Measurements from ENCODE around the gene TRAP1. TPM values are rescaled to one million over a fixed set of nuclear protein-coding genes. Genes with fewer than 3 reads are reported as not detected.

The TRAP1 gene
- total RNA-seq, 1 experiment from 2014 or later: 416 TPM

- TF ChIP-seq EGR1 (IDR thresholded peaks at IDR 0.05; ENCODE audit: low read depth): no peak; the same call in 1 of the 2 replicates
Observed at GRCh38 chr16:3716831-3717234, 491 bp downstream of the TRAP1 start (continued).

DNA sequence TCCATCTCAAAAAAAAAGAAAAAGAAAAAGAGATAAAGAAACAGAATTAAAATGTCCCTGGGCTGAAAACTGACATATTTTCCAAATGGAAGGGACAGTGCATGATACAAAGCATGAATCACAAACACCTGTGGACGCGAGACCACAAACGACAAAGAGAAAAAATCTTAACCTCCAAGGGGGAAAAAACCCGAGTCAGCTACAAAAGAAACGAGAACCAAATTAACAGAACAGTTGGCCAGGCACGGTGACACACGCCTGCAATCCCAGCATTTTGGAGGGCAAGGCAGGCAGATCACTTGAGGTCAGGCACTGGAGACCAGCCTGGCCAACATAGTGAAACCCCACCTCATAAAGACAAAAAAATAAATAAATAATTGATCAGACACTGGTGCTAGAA lies 1.9 kb downstream of the TRAP1 start:
- peaks cover 13% of the 10 kb centered on the region; the same call in 1 of the 2 replicates for H4K20me1 ChIP-seq (ENCODE audit: insufficient read depth)
- POLR2A ChIA-PET: interaction anchor here (0.7 kb wide), 1 partner anchor 254 kb away, joined by 3 read pairs; no protein-coding TSS in a partner anchor
- H3K9ac ChIP-seq (ENCODE audit: low read length): no peak overlapping the region
- no peaks in the 10 kb centered on the region for H3K9me2 ChIP-seq (ENCODE audit: insufficient read depth)
- RAD21 ChIA-PET (ENCODE audit: low non-redundant PET in 1 of 2, low total read pairs in 2 of 2, uncharacterized antibody in 2 of 2, unreplicated experiment in 2 of 2): no interaction called here
- ATAC-seq (no peak), DNase-seq (ENCODE audit: low read depth, low spot score) (no peak)
- peaks cover 70% of the 10 kb centered on the region for H3K79me2 ChIP-seq (ENCODE audit: insufficient read depth, low read length)
- peaks cover 3 to 15% of the 10 kb centered on the region in 2 experiments; a peak in 1 of 4 replicates for H3K36me3 ChIP-seq (ENCODE audit: control insufficient read depth in 1 of 2, insufficient read depth in 2 of 2, low read length in 2 of 2)
- CTCF ChIA-PET: no interaction called here
- no TSS peak for BruUV-seq (replicated peaks)
- H2AFZ ChIP-seq (ENCODE audit: low read depth, low read length, poor library complexity, severe bottlenecking): no peak overlapping the region
- TF ChIP-seq SP1 (IDR thresholded peaks at IDR 0.05; ENCODE audit: low read depth) (no peak), ELF1 (IDR thresholded peaks at IDR 0.05; ENCODE audit: borderline replicate concordance, low read depth) (no peak), FOSL1 (IDR thresholded peaks at IDR 0.05; ENCODE audit: low read depth) (no peak), CBX3 (IDR thresholded peaks at IDR 0.05; ENCODE audit: low read depth) (no peak), ZNF274 (IDR thresholded peaks at IDR 0.05; ENCODE audit: low read depth, low read length) (no peak), ZFX (IDR thresholded peaks at IDR 0.05) (no peak), EGR1 (IDR thresholded peaks at IDR 0.05; ENCODE audit: low read depth) (no peak), EZH2 (IDR thresholded peaks at IDR 0.05) (no peak), REST (IDR thresholded peaks at IDR 0.05; ENCODE audit: low read depth) (no peak), POLR2AphosphoS5 (IDR thresholded peaks at IDR 0.05; ENCODE audit: low read depth, low read length) (no peak), CEBPB (IDR thresholded peaks at IDR 0.05; ENCODE audit: low read depth) (no peak), TCF7L2 (IDR thresholded peaks at IDR 0.05; ENCODE audit: borderline replicate concordance, extremely low read depth, insufficient read depth, insufficient read length) (no peak), YY1 (IDR thresholded peaks at IDR 0.05; ENCODE audit: extremely low read depth, insufficient replicate concordance, low read depth, low read length) (no peak), MAX (IDR thresholded peaks at IDR 0.05) (no peak), EZH2phosphoT487 (IDR thresholded peaks at IDR 0.05; ENCODE audit: borderline replicate concordance) (no peak), POLR2A (IDR thresholded peaks at IDR 0.05; ENCODE audit: borderline replicate concordance, extremely low read depth, insufficient read depth, insufficient read length) (no peak), SIN3A (IDR thresholded peaks at IDR 0.05; ENCODE audit: low read depth) (no peak), JUND (IDR thresholded peaks at IDR 0.05) (no peak)
- TF ChIP-seq, protein P1, sequence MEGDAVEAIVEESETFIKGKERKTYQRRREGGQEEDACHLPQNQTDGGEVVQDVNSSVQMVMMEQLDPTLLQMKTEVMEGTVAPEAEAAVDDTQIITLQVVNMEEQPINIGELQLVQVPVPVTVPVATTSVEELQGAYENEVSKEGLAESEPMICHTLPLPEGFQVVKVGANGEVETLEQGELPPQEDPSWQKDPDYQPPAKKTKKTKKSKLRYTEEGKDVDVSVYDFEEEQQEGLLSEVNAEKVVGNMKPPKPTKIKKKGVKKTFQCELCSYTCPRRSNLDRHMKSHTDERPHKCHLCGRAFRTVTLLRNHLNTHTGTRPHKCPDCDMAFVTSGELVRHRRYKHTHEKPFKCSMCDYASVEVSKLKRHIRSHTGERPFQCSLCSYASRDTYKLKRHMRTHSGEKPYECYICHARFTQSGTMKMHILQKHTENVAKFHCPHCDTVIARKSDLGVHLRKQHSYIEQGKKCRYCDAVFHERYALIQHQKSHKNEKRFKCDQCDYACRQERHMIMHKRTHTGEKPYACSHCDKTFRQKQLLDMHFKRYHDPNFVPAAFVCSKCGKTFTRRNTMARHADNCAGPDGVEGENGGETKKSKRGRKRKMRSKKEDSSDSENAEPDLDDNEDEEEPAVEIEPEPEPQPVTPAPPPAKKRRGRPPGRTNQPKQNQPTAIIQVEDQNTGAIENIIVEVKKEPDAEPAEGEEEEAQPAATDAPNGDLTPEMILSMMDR (IDR thresholded peaks at IDR 0.05 in 2 of 3, conservative IDR thresholded peaks at IDR 0.05 in 1 of 3; ENCODE audit: borderline replicate concordance in 1 of 3, insufficient read depth in 1 of 3, low read depth in 2 of 3, low read length in 2 of 3): no peak
- TF ChIP-seq, protein P2, sequence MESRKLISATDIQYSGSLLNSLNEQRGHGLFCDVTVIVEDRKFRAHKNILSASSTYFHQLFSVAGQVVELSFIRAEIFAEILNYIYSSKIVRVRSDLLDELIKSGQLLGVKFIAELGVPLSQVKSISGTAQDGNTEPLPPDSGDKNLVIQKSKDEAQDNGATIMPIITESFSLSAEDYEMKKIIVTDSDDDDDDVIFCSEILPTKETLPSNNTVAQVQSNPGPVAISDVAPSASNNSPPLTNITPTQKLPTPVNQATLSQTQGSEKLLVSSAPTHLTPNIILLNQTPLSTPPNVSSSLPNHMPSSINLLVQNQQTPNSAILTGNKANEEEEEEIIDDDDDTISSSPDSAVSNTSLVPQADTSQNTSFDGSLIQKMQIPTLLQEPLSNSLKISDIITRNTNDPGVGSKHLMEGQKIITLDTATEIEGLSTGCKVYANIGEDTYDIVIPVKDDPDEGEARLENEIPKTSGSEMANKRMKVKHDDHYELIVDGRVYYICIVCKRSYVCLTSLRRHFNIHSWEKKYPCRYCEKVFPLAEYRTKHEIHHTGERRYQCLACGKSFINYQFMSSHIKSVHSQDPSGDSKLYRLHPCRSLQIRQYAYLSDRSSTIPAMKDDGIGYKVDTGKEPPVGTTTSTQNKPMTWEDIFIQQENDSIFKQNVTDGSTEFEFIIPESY (IDR thresholded peaks at IDR 0.05; ENCODE audit: extremely low read depth, insufficient replicate concordance, low read length): no peak
- H3K4me3 ChIP-seq (replicated peaks in 1 of 2; ENCODE audit: low read depth in 1 of 2, low read length in 2 of 2): no peak overlapping the region
- H3K27ac ChIP-seq (ENCODE audit: low read depth, low read length): no peak overlapping the region
- intact Hi-C loops (cut with micrococcal nuclease): no loop called here
- no peak overlapping the region for H3K4me2 ChIP-seq (ENCODE audit: low read length)
- no peaks in the 10 kb centered on the region for H3K9me3 ChIP-seq (ENCODE audit: control insufficient read depth in 1 of 2, insufficient read depth in 1 of 2, low read depth in 1 of 2, low read length in 2 of 2)
- peaks cover 7 to 19% of the 10 kb centered on the region in 2 experiments for H3K4me1 ChIP-seq (ENCODE audit: control insufficient read depth in 1 of 2, insufficient read depth in 2 of 2, low read length in 2 of 2)
- no peaks in the 10 kb centered on the region for H3K27me3 ChIP-seq (ENCODE audit: insufficient read depth, low read length)
